NT2/D1 (cell line): ENCODE data around the gene HBA1.
A peak's percentile ranks its signal among the peaks of the same experiment; 100 is the strongest.
"Not testable (repeated sequence)": the region's sequence is repeated elsewhere in the genome, so short reads cannot be mapped to it uniquely, and the experiment has no call there.

ENCODE experiments used
- DNase-seq: peaks from one replicate; pipeline ENCODE4 v3.0.0-alpha.2; 2011; ENCODE audit warnings: low read depth, low spot score
- H3K27me3 ChIP-seq: 2 replicates; pipeline ENCODE4 v1.6.0; 2011; ENCODE audit warnings: mild to moderate bottlenecking; ENCODE audit not compliant: insufficient read length, insufficient read depth
- H3K36me3 ChIP-seq: 2 replicates; pipeline ENCODE4 v1.6.1; 2011; ENCODE audit warnings: mild to moderate bottlenecking, low read length, mixed read lengths; ENCODE audit not compliant: insufficient read depth, insufficient read length
- H3K4me1 ChIP-seq: 2 replicates; pipeline ENCODE4 v1.5.1; 2011; ENCODE audit not compliant: insufficient read depth, insufficient read length
- H3K4me3 ChIP-seq: 2 replicates; pipeline ENCODE4 v1.5.1; 2011; ENCODE audit warnings: low read depth; ENCODE audit not compliant: insufficient read length
- H3K9ac ChIP-seq: 2 replicates; pipeline ENCODE4 v1.6.0; 2011; ENCODE audit warnings: low read depth; ENCODE audit not compliant: insufficient read length
- H3K9me3 ChIP-seq: 2 replicates; pipeline ENCODE4 v1.5.1; 2011; ENCODE audit warnings: mild to moderate bottlenecking, low read length; ENCODE audit not compliant: insufficient read depth
- SUZ12 ChIP-seq: IDR thresholded peaks from 2 replicates; pipeline ENCODE4 v1.6.1; 2011; ENCODE audit not compliant: insufficient read length, insufficient read depth; ENCODE audit errors: extremely low read depth
- YY1 ChIP-seq: IDR thresholded peaks from 2 replicates; pipeline ENCODE4 v1.6.1; 2011; ENCODE audit not compliant: insufficient read length, insufficient read depth
- ZNF274 ChIP-seq: IDR thresholded peaks from 2 replicates; pipeline ENCODE4 v1.6.1; 2011; ENCODE audit warnings: mild to moderate bottlenecking, low read depth, low read length

The HBA1 gene

DNA sequence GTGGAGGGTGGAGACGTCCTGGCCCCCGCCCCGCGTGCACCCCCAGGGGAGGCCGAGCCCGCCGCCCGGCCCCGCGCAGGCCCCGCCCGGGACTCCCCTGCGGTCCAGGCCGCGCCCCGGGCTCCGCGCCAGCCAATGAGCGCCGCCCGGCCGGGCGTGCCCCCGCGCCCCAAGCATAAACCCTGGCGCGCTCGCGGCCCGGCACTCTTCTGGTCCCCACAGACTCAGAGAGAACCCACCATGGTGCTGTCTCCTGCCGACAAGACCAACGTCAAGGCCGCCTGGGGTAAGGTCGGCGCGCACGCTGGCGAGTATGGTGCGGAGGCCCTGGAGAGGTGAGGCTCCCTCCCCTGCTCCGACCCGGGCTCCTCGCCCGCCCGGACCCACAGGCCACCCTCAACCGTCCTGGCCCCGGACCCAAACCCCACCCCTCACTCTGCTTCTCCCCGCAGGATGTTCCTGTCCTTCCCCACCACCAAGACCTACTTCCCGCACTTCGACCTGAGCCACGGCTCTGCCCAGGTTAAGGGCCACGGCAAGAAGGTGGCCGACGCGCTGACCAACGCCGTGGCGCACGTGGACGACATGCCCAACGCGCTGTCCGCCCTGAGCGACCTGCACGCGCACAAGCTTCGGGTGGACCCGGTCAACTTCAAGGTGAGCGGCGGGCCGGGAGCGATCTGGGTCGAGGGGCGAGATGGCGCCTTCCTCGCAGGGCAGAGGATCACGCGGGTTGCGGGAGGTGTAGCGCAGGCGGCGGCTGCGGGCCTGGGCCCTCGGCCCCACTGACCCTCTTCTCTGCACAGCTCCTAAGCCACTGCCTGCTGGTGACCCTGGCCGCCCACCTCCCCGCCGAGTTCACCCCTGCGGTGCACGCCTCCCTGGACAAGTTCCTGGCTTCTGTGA is at the start of gene HBA1:
Gene HBA1 (plus strand): TSS at position 204 of the 906 bp plus-strand sequence. CDS start 37 bp downstream, at position 241.
- not testable (repeated sequence) for H3K9me3 ChIP-seq, H3K4me3 ChIP-seq, H3K4me1 ChIP-seq, H3K9ac ChIP-seq, DNase-seq, H3K36me3 ChIP-seq
- H3K27me3 ChIP-seq: peaks cover 65% of the 10 kb centered on the region

DNA sequence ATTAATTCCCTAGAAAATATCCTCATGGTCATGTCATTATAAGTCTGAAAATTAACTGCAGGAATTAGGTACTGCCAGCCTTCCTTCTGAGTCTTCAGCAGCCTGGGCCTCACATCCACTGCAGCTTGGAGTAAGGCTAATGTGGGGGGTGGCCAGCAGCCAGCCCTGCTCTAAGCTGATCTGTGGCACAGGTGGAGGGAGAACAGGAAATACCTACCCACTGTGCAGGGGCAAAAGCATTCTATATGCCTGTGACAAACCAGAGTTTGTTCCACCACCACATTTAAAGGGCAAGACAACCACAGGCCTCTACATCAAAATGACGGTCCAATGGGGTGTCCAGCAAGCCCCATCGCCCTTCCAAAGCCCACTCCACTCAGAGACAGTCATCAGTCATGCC is 47.4 kb upstream of the HBA1 start:
- Histone ChIP-seq H3K36me3 (peaks cover 7% of the 10 kb centered on the region), H3K4me3 (no peak overlapping the region), H3K4me1 (peaks cover 2% of the 10 kb centered on the region), H3K9ac (no peak overlapping the region), H3K9me3 (no peaks in the 10 kb centered on the region), H3K27me3 (no peaks in the 10 kb centered on the region)
- DNase-seq: no peak
- TF ChIP-seq ZNF274: no peak
- no peak for TF ChIP-seq SUZ12
- no peak for TF ChIP-seq YY1

DNA sequence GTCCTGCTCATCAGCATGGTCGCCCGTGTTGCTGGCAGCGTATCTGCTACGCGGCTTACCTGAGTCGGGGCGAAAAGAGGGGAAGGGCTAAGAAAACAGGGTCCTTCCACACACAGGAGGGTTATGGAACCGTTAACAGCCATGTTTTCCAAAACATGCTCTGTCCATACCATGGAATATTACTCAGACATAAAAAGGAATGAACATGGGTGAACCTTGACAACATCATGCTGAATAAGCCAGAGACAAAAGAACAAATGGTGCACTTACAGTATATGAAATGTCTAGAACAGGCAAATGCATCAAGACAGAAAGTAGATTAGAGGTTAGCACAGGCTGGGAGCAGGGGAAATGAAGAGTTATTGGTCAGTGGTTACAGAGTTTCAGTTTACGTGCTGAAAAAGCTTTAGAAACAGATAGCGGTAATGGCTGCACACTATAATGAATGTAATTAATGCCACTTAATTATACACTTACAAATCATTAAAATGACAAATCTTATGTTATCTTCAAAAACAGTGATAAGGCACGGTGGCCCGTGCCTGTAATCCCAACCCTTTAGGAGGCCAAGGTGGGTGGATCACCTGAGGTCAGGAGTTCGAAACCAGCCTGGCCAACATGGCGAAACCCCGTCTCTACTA is 45.8 kb upstream of the HBA1 start:
- Histone ChIP-seq H3K27me3 (no peaks in the 10 kb centered on the region), H3K36me3 (peaks cover 7% of the 10 kb centered on the region), H3K9ac (no peak overlapping the region), H3K9me3 (no peaks in the 10 kb centered on the region), H3K4me1 (peaks cover 2% of the 10 kb centered on the region), H3K4me3 (no peak overlapping the region)
- no peak for DNase-seq
- TF ChIP-seq YY1 (no peak), ZNF274 (no peak), SUZ12 (no peak)

DNA sequence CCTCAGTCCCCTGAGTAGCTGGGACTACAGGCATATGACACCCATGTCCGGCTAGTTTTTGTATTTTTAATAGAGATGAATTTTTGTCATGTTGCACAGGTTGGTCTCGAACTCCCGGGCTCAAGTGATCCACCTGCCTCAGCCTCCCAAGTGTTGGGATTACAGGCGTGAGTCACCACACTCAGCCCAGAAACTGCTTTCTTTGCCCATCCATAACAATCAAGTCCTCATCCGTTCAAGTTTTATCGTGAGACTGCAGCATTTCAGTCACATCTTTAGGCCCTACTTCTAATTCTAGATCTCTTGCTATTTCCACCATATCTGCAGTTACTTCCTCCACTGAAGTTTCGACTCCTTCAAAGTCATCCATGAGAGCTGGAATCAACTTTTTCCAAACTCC is 44.4 kb upstream of the HBA1 start:
- Histone ChIP-seq H3K9me3 (no peaks in the 10 kb centered on the region), H3K9ac (no peak overlapping the region), H3K4me3 (no peak overlapping the region), H3K36me3 (peaks cover 7% of the 10 kb centered on the region), H3K27me3 (no peaks in the 10 kb centered on the region), H3K4me1 (no peaks in the 10 kb centered on the region)
- no peak for DNase-seq
- TF ChIP-seq YY1 (no peak), SUZ12 (no peak), ZNF274 (no peak)

DNA sequence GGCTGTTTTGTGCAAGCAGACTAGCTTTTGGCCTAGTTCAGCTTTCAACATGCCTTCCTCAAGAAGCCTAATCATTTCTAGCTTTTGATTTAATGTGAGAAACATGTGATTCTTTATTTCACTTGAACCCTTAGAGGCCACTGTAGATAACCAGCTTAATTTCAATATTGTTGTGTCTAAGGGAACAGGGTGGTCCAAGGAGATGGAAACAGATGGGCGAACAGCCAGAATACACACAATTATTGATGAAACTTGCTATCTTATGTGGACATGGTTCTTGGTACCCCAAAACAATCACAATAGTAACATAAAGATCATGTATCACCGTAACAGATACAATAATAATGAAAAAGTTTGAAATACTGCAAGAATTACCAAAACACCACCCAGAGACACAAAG is 42.8 kb upstream of the HBA1 start:
- no peaks in the 10 kb centered on the region for H3K27me3 ChIP-seq
- TF ChIP-seq YY1: no peak
- TF ChIP-seq ZNF274: no peak
- no peak for TF ChIP-seq SUZ12
- no peaks in the 10 kb centered on the region for H3K4me1 ChIP-seq
- H3K9ac ChIP-seq: no peak overlapping the region
- H3K9me3 ChIP-seq: no peaks in the 10 kb centered on the region
- H3K4me3 ChIP-seq: no peak overlapping the region
- peaks cover 7% of the 10 kb centered on the region for H3K36me3 ChIP-seq
- DNase-seq: no peak

DNA sequence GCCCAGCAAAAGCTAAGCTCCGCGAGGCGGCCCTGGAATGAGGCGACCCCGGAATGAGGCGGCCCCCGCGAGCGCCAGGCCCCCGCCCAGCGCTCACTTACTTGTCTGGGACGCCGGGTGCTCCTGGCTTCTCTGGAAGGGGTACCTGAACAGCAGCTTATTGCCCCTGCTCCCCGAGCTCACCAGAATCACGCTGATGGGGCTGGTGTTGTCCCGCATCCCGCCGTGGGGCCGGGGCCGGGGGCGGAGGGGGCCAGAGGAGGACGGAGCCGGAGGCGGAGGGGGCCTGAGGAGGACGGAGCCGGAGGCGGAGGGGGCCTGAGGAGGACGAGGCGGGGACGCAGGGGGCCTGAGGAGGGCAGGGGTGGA is 38.4 kb upstream of the HBA1 start:
- peak overlapping the region; percentile 58 for H3K4me3 ChIP-seq
- TF ChIP-seq YY1: no peak
- no peak for TF ChIP-seq SUZ12
- TF ChIP-seq ZNF274: no peak
- H3K9me3 ChIP-seq: no peaks in the 10 kb centered on the region
- H3K4me1 ChIP-seq: no peaks in the 10 kb centered on the region
- H3K27me3 ChIP-seq: no peaks in the 10 kb centered on the region
- H3K36me3 ChIP-seq: no peaks in the 10 kb centered on the region
- H3K9ac ChIP-seq: peak overlapping the region; percentile 66
- no peak for DNase-seq

DNA sequence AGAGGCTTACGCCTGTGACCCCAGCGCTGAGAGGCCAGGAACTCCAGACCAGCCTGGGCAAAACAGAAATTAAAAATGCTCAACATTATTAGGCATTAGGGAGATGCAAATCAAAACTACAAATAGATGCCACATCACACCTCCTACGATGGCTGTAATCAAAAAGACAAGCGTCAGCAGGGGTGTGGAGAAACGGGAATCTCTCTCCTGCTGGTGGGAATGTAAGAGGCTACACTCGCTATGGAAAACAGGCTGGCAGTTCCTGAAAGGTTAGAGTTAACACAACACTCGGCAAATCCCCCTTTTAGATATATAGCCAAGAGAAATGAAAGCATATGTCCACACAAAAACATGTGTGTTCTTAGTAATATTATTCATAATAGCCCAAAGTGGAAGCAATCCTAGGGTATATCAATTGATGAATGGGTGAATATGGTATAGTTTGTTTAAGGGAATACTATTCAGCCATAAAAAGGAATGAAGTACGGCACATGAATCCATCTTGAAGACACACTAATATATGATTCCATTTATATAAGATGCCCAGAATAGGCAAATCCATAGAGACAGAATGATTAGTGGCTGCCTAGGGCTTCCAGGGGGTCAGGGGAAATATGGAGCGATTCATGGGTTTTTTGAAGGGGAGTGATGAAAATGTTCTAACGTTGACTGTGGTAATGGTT is 36.2 kb upstream of the HBA1 start:
- H3K4me1 ChIP-seq: no peaks in the 10 kb centered on the region
- H3K36me3 ChIP-seq: no peaks in the 10 kb centered on the region
- no peaks in the 10 kb centered on the region for H3K9me3 ChIP-seq
- no peak overlapping the region for H3K9ac ChIP-seq
- DNase-seq: no peak
- TF ChIP-seq YY1 (no peak), SUZ12 (no peak), ZNF274 (no peak)
- no peak overlapping the region for H3K4me3 ChIP-seq
- no peaks in the 10 kb centered on the region for H3K27me3 ChIP-seq
